Esophagus muscularis mucosa (tissue), 4 donors: ENCODE results near the gene KIF2C. TPM values are rescaled to one million over a fixed set of nuclear protein-coding genes. Genes with fewer than 3 reads are reported as not detected.

ENCODE experiments used
- DNase-seq: peaks from one replicate; pipeline ENCODE4 v3.0.0-alpha.2; 2017; ENCODE audit errors: extremely low spot score
- H3K27ac ChIP-seq, 4 donors: fragments of 200-600 bp; sonication (generic); replicated peaks in 1 of 4; 1 replicate in 3 of 4; 2 replicates in 1 of 4; pipeline ENCODE4 v1.5.1; 2016 to 2019; ENCODE audit warnings: mild to moderate bottlenecking in 1 of 4
- H3K27me3 ChIP-seq, 4 donors: fragments of 200-600 bp; sonication (generic); one replicate each; pipeline versions ENCODE4 v1.5.1 to v1.6.0; 2016 to 2019
- H3K36me3 ChIP-seq, 4 donors: fragments of 200-600 bp; sonication (generic); one replicate each; pipeline ENCODE4 v1.5.1; 2016 to 2019
- H3K4me1 ChIP-seq, 4 donors: fragments of 200-600 bp; sonication (generic); one replicate each; pipeline ENCODE4 v1.5.1; 2016 to 2019
- H3K4me3 ChIP-seq, 4 donors: fragments of 200-600 bp; sonication (generic); 1 replicate in 2 of 4; 2 replicates in 2 of 4; pipeline ENCODE4 v1.5.1; 2016 to 2019; ENCODE audit warnings: mild to moderate bottlenecking in 4 of 4, moderate library complexity in 1 of 4
- H3K9me3 ChIP-seq, 4 donors: fragments of 200-600 bp; sonication (generic); 1 replicate in 3 of 4; 2 replicates in 1 of 4; pipeline ENCODE4 v1.5.1; 2016 to 2019
- CTCF ChIP-seq, 3 experiments: fragments of 200-600 bp in 2 of 3; fragments of 450-650 bp in 1 of 3; sonication (generic) in 2 of 3; IDR thresholded peaks; one replicate each; pipeline ENCODE4 v1.5.1; 2017 to 2019; ENCODE audit warnings: antibody characterized with exemption in 3 of 3, mild to moderate bottlenecking in 2 of 3, moderate library complexity in 1 of 3
- EP300 ChIP-seq: sonication (generic); formaldehyde crosslinking; IDR thresholded peaks from one replicate; pipeline ENCODE4 v1.6.1; 2017; ENCODE audit warnings: antibody characterized with exemption
- POLR2A ChIP-seq: fragments of 450-650 bp; IDR thresholded peaks from one replicate; pipeline ENCODE4 v1.6.1; 2017; ENCODE audit warnings: antibody characterized with exemption, moderate library complexity, mild to moderate bottlenecking, low read depth
- POLR2AphosphoS5 ChIP-seq, 2 donors: sonication (generic); formaldehyde crosslinking; IDR thresholded peaks; one replicate each; pipeline ENCODE4 v1.6.1; 2017; ENCODE audit warnings: antibody characterized with exemption in 2 of 2
- WGBS: methylation state at CpG from one replicate; pipeline ENCODE4 v1.1.5; 2018; 5-methylcytosine and 5-hydroxymethylcytosine counted together
- intact Hi-C: fragments of 100-400 bp; cut with DNase I; formaldehyde crosslinking; loops from one replicate; pipeline ENCODE4 v1.15.1; 2023
- total RNA-seq, 4 donors: library from RNA; depleted of rRNA; stranded (reverse); fragments of >200 nt; gene quantifications; one replicate each; pipeline versions ENCODE4 v1.1.0 to v1.2.1, GENCODE V29; 2016

Gene KIF2C
- total RNA-seq, 4 donors from 2014 or later = 0.17 to 1.2 (median 0.96) TPM

GRCh38 chr1:44801491-44802305 lies 62.1 kb downstream of the KIF2C start:
- Histone ChIP-seq H3K4me3 (peak overlapping the region; percentile 81 to 95 (median 92)), H3K36me3 (peaks cover 9 to 47% (median 41%) of the 10 kb centered on the region in 4 donors), H3K27ac (peak overlapping the region; percentile 48 to 96 (median 80)), H3K4me1 (peaks cover 46 to 73% (median 61%) of the 10 kb centered on the region in 4 donors), H3K9me3 (no peaks in the 10 kb centered on the region), H3K27me3 (no peaks in the 10 kb centered on the region)
- 38% methylated on average over 11 of the region's 13 CpGs for WGBS
- intact Hi-C loops = no loop called here
- TF ChIP-seq EP300 (no peak), POLR2A (no peak), CTCF (IDR thresholded peaks at IDR 0.05) (no peak), POLR2AphosphoS5 (IDR thresholded peaks at IDR 0.05) (no peak)
- DNase-seq = peak; percentile 91

DNA sequence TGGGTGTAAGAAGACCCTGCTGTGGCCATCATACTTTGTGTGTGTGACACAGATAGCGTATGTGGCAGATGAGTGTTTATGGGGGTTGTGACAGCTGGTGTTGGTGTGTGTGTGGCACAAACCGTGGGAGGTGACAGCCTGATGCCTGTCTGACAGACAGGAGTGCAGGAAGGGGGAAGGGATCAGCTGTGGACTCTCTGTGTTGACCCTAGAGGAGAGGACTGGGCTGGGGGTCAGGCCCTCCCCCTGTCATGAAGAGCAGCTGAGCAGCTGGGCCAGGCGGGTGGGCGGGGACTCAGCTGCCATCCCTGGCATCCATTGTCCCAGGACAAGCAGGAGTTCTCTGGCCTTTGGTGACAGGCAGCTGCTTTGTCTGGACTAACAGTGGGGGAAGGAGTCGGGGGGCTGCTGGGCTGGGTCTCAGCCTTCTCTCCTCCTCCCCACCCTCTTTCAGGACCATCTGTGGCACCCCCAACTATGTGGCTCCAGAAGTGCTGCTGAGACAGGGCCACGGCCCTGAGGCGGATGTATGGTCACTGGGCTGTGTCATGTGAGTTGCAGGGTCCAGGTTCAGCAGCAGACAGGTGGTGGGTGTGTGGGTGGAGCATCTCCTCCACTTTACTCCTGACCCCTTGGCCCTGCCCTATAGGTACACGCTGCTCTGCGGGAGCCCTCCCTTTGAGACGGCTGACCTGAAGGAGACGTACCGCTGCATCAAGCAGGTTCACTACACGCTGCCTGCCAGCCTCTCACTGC lies 62.8 kb downstream of the KIF2C start:
- no peaks in the 10 kb centered on the region for H3K9me3 ChIP-seq
- intact Hi-C loops = no loop called here
- 85% methylated on average over 8 of the region's 13 CpGs for WGBS
- no peak for DNase-seq
- H3K36me3 ChIP-seq = peaks cover 9 to 47% (median 41%) of the 10 kb centered on the region in 4 donors
- peak overlapping the region; percentile 81 to 95 (median 92) for H3K4me3 ChIP-seq
- peaks cover 53 to 81% (median 69%) of the 10 kb centered on the region in 4 donors for H3K4me1 ChIP-seq
- H3K27me3 ChIP-seq = no peaks in the 10 kb centered on the region
- TF ChIP-seq POLR2A = no peak
- TF ChIP-seq CTCF (IDR thresholded peaks at IDR 0.05) = no peak
- no peak for TF ChIP-seq POLR2AphosphoS5 (IDR thresholded peaks at IDR 0.05)
- no peak for TF ChIP-seq EP300
- H3K27ac ChIP-seq = peak overlapping the region; percentile 48 to 96 (median 80)

GRCh38 chr1:44803062-44803311 lies 63.4 kb downstream of the KIF2C start:
- no peak for DNase-seq
- H3K27ac ChIP-seq = peak overlapping the region; percentile 48 to 96 (median 80)
- peak overlapping the region in 1 of 4 donors; percentile 92 for H3K4me3 ChIP-seq
- 92% methylated on average over 9 of the region's 9 CpGs for WGBS
- H3K9me3 ChIP-seq = no peaks in the 10 kb centered on the region
- H3K27me3 ChIP-seq = no peaks in the 10 kb centered on the region
- intact Hi-C loops = no loop called here
- TF ChIP-seq POLR2AphosphoS5 (IDR thresholded peaks at IDR 0.05) = no peak
- no peak for TF ChIP-seq EP300
- TF ChIP-seq CTCF (IDR thresholded peaks at IDR 0.05) = no peak
- no peak for TF ChIP-seq POLR2A
- peaks cover 58 to 86% (median 74%) of the 10 kb centered on the region in 4 donors for H3K4me1 ChIP-seq
- peaks cover 9 to 47% (median 41%) of the 10 kb centered on the region in 4 donors for H3K36me3 ChIP-seq

DNA sequence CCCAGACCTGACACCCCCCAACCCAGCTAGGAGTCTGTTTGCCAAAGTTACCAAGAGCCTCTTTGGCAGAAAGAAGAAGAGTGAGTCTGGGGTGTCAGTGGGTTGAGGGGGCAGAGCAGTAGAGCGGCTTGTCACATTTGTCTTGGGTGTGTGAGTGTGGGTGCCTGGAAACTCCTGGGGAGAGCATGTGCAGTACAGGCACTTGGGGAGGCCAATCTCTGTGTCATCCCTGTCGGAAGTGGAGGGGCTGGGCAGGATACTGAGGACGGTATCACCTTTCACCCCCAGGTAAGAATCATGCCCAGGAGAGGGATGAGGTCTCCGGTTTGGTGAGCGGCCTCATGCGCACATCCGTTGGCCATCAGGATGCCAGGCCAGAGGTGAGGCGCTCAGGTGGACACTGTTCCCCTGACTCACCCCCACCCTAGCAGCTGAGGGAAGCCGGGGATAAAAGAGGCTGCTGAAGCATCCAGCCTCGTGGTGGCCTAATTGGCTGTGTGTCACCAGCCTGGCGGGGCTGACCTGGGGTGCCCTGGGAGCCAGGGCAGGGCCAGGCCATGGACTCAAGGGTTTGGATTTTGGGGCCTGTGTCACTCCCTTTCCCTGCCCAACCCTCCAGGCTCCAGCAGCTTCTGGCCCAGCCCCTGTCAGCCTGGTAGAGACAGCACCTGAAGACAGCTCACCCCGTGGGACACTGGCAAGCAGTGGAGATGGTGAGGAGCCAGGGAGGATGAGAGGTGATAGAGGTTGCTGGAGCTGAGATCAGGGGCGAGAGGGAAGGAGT lies 63.9 kb downstream of the KIF2C start:
- TF ChIP-seq POLR2A = no peak
- no peak for TF ChIP-seq POLR2AphosphoS5 (IDR thresholded peaks at IDR 0.05)
- TF ChIP-seq CTCF (IDR thresholded peaks at IDR 0.05) = no peak
- TF ChIP-seq EP300 = no peak
- H3K36me3 ChIP-seq = peaks cover 9 to 47% (median 41%) of the 10 kb centered on the region in 4 donors
- WGBS = 90% methylated on average over 11 of the region's 13 CpGs
- H3K9me3 ChIP-seq = no peaks in the 10 kb centered on the region
- H3K27me3 ChIP-seq = no peaks in the 10 kb centered on the region
- intact Hi-C loops = no loop called here
- peaks cover 64 to 91% (median 79%) of the 10 kb centered on the region in 4 donors for H3K4me1 ChIP-seq
- DNase-seq = no peak
- H3K4me3 ChIP-seq = no peak overlapping the region
- H3K27ac ChIP-seq = peak overlapping the region; percentile 48 to 96 (median 80)
